CD4-positive, alpha-beta T cell treated with Interleukin-17A for 4 hours (primary cell): Measurements from ENCODE around the gene TRANK1.
"Not testable (repeated sequence)": the region's sequence is repeated elsewhere in the genome, so short reads cannot be mapped to it uniquely, and the experiment has no call there.

Source experiments
- DNase-seq: peaks from one replicate; pipeline ENCODE4 v3.0.0-alpha.2; 2020; ENCODE audit warnings: mixed read lengths

TRANK1 gene

DNA sequence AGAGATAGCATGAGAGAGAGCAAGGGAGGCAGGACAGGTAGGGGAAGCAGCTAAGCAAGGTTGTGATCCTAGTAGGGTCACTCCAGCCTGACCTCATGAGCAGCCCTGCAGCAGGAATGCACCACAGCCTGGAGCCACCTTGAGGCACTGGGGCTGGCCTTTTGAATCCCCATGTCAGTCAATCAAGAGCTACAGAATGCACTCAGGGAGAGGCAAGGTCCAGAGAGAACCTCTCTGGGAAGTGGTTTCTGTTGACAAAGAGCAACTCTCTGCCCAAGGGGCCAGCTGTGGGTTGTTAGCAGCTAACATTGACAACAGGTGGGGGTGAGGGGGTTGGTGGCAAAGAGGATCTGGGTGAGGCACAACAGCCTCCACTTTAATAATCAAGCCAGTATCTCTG, 54.6 kb downstream of the TRANK1 start:
- DNase-seq: no peak

DNA sequence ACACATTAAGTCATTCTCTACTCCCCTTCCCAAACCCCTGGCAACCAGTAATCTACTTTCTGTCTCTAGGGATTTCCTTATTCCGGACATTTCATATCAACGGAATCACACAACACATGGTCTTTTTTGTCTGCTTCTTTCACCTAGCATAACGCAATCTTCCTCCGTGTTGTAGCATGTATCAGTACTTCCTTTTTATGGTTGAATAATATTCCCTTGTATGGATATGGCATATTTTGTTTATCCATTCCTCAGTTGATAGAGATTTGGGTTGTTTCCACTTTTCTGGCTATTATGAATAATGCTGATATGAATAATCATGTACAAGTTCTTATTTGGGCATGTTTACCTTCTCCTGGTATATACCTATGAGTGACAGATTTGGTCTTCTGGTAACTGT, 63.1 kb downstream of the TRANK1 start:
- DNase-seq: no peak

DNA sequence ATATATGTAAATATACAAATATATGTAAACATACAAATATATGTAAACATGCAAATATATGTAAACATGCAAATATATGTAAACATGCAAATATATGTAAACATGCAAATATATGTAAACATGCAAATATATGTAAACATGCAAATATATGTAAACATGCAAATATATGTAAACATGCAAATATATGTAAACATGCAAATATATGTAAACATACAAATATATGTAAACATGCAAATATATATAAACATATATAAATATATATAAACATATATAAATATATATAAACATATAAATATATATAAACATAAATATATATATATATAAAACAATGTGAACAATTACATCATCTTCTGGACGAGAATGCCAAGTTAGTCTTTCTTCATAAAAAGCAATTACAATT, 65.0 kb downstream of the TRANK1 start:
- not testable (repeated sequence) for DNase-seq

DNA sequence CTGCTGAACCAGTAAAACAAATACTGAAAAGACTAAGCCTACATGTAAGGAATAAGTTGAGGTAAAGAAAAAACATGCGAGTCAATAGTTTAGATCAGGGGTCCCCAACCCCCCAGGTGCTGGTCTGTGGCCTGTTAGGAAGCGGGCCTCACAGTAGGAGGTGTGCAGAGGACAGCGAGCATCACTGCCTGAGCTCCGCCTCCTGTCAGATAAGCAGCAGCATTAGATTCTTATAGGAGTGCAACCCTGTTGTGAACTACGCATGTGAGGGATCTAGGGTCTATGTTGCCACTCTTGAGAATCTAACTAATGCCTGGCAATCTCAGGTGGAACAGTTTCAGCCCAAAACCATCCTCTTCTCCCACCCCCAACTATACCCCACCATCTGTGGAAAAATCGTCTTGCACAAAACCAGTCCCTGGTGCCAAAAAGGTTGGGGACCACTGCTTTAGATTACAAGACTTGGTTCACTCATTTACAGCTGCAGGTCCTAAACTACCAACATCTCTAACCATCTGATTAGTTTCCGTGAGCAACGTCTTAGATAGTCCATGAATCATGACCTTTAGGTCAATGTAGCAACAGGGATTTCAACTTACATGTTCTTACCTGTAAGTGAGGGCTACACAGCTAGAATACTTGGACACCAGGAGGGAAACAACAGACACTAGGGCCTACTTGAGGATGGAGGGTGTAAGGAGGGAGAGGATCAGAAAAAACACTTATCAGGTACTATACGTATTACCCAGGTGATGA, 66.7 kb downstream of the TRANK1 start:
- no peak for DNase-seq

DNA sequence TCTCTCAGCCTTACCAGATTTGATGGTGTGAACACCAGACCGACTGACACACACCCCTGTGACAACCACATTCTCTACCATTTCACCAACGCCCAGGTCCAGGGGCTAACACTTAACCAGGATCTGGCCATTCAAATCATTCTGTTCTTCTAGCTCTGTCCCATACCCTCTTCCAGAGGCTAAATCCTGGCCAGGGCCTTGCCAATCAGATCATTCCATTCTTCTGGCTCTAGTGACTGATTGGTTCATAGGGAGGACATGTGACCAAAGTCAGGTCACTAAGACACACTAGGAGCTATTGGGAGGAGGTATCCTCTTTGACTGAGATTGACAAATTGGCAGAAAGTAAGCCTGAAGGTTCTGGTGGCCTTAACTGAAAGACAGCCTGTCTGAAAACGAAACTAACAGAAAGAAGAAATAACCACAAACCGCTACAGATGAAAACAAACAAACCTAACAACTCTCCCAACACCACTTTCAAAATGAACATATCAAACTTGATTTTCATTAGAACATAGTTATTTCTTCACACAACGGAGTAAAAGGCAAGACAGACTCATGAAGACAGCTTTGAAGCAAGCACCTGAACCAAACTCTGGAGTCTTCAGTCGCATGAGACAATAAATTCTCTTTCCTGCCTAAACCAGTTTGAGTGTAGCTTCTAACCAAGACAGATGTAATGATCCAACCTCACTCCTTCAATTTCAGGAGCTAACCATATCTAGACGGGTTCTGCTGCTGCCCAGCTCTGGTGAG, 68.5 kb downstream of the TRANK1 start:
- peak; percentile 21 for DNase-seq

DNA sequence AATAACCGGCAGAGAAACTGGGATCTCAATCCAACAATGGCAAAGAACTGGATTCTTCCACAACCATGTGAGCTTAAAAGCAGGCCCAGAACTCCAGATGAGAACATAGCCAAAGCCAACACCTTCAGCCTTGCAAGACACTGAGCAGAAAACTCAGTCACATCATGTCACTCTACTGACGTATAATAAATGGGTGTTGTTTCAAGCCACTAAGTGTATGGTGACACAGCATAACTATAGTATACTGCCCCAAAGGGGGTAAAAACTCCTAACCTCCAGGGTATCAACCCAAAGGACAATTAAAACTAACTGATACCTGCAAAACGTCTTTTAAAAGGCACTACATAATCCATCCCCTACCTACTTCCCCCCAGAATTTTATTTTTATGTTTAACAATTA, 69.5 kb downstream of the TRANK1 start:
- no peak for DNase-seq

DNA sequence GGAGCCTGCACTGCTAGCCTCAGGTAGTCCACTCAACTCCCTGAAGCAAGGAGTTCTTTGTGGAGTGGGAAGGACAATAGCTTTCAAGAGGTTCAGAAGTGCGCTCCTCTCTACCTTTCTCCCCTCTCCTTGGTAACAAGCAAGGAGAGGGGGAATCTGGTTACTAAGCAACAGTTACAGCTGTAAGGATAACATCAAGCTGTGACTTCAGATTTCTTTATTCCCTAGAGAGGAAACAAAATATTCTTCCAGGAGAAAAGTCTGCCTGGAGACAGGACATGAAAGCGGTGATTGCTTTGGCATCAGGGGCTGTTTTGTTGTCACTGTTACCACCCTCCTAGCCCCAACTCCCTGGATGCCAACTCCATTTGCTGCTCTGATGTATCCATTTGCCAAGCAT, 70.4 kb downstream of the TRANK1 start:
- DNase-seq: no peak

DNA sequence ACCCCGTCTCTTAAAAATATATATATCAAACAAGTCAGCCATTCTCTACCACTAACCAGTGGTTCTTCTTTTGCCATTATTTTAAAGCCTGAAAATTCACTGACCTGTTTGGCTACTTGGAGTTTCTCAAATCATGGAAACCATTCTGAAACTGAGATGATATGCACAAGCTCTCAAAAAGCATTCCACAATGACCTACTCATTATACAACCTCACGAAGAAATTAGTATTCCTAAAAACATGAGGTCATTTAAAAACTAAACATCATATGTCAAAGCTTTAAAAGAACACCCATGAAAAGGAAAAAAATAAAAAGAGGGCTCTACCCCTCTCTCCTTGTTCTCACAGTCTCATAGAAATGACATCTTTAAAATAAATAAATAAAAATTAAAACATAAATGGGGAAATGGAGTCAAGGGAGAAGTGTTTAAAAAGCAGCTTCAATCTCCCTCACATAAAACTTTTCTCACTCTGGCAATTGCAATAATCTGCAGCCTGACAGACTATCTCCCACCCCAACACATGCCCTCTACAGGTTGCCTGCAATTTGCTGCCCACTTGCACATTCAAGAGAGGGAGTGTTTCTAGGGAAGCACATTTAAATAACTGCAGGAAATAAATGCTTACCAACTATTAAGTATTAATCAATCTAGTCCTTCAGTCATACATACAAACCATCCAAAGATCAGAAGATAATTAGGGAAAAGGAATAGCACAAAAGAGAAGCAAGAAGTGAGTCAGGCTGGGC, 73.3 kb downstream of the TRANK1 start:
- no peak for DNase-seq

DNA sequence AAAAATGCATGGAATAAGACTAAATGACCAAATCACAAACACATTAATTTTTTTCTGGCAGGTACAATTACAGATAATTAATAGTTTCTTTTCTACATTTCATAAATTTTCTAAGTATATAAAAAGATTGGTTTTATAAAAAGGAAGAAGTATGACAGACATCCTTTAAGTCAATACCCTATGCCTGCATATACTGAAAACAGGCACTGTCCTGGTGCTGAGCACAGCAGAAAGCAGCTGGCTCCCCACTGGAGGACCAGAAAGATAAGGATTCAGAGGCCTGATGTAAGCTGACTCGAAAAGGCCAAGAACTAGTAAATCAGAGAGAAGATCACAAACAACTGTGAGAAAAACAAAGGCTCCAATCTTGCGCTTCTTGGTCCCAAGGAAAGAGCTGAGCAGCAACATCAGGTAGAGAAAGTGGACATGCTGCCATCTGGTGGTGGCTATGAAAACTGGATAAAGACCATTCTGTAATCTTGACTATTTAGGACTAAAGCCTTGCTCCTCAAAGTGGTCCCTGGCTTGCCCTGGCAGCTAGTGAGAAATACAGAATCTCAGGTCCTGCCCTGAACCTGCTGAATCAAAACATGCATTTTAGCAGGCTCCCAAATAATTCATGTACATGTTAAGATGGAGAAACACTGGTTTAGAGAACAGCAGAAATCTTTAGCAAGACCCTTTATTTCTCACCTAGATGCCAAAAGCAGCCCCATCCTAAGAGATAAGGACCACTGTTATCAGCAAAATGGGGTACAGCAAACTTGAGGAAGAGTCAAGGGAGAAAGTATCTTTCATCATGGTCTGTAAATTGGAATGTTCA, 76.0 kb downstream of the TRANK1 start:
- peak; percentile 66 for DNase-seq

DNA sequence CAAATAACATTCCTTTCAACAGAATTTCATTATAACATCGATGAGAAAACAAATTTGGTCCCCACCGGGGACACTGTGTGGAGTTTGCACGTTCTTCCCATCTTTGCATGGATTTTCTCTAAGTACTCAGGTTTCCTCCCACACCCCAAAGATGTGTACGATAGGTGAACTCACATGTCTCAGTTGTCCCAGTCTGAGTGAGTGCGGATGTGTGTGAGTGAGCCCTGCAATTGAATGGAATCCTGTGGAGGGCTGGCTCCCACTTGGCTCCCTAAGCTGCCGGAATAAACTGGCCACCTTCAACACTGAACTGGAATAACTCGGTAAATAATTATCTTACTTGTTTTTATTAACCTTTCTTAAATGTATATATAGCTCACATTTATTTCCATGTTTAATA, 77.0 kb downstream of the TRANK1 start:
- DNase-seq: no peak

DNA sequence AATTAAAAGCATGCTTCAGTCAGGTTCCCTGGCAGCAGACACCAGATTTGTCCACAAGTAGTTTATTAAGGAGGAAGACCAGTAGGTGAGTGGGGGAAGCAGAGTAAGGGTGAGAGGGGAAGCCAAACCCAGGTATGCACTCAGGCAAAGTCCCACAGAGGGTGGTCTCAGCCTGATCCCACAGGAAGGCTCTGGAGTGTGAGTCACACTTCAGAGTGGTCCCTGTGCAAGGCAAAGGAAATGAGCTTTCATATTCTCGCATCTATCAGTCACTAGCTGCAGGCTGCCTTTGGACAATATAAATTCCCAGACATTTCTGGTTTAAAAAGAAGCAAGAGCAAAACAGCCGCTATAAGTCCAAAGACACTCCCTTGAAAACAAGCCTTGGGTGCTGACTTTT, 78.5 kb downstream of the TRANK1 start:
- DNase-seq: no peak

DNA sequence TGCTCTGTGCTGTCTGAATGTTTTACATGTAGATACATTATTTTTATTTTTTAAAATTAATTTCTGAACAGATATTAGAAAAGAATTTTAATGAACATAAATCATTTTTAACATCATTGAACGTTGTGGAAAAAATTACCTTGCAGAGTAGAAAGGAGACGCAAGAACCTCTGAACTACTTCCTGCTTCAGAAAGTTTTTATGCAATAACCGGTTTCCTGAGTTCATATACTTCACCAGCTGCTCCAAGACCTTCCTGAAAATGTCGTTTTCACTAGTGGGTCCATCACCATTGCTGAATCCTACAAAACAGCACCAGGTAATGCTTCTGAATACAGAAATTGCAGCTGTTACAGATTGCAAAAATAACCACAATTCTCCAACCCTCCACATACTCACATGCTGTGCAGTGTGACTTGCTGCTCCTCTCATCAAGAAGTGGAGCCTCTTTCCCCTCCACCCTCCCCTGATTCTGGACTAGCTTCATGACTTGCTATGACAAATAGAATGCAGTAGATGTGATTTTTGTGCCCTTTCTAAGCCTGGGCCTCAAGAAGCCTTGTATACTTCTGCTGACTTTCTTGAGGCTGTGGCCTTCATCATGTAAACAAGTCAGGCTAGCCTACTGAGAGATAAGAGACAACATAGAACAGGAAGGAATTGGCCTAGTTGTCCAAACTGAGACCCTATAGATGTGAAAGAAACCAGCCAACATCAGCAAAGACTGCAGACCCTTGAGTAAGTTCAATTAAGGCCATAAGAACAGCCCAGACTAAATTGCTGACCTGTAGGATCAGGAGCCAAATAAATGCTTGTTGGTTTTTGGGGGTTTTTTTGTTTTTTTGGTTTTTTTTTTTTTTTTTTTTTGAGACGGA, 80.4 kb downstream of the TRANK1 start:
- no peak for DNase-seq

DNA sequence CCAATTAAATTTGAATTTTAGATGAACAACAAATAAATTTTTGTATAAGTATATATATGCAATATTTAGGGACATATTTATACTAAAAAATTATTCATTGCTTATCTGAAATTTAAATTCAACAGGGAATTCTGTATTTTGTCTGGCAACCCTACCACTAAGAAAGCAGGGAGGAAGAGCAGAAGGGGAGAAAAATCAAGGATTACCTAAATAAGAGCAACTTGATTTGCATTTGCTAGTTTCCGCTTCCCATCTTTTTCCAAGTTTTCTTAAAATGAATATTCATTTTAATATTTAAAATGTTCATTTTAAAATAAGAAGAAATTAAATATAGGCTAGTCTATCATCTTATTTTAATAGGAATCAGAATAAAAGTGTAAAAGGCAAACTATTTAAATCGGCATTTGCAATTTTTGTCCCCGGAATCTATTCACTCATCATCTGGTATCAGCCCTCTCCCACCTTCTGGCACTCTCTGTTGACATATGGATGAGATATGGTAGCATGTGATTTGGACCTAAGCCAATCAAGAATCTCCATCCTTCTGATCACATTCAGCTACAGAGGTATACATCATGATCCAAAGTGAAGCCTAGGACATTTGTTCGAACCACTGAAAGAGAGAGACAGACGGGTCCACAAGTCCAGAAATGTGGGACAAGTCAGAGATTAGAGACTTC, 82.6 kb downstream of the TRANK1 start:
- DNase-seq: no peak

DNA sequence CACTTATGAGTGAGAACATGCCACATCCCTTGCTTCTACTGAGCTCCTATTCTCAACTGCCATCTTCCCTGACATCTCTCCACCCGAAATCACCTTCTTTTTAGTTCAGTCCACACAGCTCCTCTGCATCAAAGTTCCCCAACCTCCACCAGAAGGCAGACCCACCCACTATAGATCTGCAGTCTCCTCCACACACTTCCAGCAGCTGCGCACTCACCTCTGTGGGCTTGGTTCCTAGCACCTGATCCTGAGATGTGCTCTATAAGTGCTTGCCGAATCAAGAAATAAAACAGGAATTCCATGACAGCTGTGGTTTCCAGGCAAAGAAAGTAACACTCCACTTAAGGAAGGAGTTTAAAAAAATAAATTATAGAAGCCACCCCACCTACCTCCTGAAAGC, 85.4 kb downstream of the TRANK1 start:
- no peak for DNase-seq

DNA sequence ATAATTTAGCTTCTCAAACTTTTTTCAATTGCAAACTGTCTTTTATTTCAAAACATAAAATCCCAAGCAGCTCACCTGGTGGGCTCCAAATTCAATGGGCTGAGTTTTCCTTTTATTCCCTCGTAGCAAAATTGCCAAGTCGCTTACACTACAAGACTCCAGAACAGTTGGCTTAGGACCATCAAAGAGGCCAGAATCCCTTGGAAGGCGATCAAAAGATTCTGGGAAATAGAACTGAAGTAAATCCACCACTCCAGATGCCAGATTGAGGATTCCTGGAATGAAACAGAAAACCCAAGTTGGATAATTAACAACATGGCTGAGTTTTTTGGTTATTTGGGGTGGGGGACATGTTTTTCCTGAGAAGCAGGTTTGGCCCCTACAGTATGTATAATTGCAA, 92.8 kb downstream of the TRANK1 start:
- DNase-seq: no peak

DNA sequence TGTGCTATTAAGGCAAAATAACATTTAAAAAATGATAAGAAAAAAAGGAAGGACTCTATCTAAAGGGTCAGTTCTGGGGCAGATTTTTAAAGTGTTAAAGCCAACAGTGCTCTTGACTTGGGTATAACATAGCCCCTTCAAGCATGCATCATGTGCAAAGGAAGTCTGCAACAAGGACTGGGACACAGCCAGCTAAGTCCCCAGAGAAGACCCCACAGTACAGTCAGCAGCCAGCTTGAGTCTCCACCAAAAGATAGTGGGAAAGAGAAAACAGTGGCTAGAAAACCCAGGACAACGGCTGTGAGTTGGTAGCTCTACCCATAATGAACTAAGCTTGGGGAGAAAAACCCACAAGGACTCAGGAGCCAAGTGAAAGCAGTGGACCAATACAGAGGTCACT, 94.1 kb downstream of the TRANK1 start:
- DNase-seq: no peak

DNA sequence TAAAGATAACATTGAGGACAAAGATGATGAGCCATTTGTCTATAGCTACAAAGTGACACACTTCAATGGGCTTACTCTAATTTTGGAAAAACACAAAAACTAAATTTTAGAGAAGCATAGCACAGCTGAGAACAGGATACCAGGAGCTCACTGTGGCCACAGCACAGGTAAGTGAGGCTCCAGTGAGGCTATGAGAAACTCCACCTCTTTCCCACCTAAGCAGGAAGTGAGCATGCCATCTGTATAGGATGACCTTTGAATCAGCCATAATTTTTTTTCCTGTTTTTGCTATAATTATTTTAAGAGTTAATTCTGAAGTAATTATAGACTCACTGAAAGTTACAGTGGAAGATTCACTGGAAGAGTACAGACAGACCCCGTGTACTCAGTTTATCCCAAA, 98.4 kb downstream of the TRANK1 start:
- no peak for DNase-seq

DNA sequence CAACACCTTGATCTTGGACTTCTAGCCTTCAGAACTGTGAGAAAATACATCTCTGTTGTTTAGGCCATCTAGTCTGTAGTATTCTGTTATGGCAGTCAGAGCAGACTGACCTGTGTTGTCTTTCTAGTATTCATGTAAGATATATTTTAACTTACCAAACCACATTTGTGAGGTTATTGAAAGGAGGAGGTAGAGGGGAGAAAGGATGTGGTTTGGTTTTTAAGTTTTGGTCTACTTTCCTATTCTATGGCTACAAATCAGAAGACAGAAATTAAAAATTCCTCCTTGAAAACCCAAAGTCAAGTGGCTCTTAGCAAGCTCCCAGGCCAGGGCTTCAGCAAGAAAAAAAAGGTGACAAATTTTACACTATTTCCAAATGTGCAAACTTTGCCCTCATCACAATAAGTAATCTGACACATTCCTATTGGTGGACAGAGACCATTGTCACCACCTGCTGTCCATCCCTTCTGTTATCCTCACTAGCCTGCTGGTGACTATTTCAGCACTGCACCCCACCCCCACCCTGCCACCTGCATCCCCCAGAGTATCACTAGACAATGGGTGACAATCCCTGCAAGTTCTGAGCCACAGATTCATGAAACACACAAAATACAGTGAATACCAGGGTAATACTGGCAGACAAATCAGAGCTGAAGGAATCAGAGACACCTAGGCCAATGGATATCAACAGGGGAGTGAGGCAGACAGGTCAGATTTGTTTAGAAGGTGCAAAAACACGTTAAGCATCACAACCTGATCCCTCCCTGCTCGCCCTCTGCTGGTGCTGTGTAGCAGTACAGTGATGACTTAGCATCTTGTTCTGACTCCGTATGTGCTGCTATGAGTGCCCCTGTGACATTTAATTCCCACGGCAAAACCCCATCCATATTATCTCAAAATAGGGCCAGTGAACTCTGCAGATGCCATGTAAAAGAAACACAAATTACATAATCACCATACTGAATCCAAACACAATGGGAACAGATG, 101.5 kb downstream of the TRANK1 start:
- DNase-seq: peak; percentile 62

DNA sequence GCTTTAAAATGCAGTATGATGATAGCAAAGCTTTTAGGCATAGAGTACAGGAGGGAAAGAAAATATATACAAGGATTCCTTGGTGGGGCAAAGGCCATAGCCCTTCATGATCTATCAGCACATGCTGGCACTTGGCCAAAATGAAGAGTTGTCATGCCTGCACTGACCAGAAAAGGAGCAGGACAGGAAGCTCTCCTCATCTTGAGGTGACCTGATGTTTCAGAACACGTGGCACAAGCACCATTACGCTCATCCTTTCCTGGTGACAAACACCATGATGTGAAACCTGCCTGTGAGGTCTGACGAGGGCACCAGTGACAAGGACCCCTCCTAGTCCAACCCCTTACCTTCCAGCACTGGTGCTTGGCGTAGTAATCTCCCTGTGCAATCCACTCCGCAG, 102.6 kb downstream of the TRANK1 start:
- DNase-seq: no peak

DNA sequence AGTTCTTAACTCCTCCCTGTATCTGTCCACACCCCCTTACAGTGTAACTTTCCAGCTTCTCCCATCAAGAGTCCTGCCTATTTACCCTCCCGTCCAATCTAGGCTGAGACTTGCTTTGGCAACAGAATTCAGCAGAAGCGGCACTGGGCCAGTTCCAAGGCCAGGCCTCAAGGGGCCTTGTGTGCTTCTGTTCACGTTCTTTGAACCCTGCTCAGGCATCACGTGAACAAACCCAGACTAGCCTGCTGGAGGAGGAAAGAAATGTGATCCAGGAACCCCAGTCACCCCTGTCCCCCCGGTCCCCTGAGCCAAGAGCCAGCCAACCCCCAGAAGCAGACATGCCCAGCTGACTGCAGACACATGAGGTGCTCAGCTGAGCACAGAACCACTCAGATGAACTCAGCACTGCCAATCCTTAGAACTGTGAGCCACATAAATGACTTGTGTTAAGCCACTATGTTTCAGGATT, 104.4 kb downstream of the TRANK1 start:
- no peak for DNase-seq
